SU-DHL-6 (cell line): ENCODE measurements around the gene INPP4A.

ENCODE experiments used
- H2AFZ ChIP-seq: fragments of 200-600 bp; sonication (generic); 2 replicates; pipeline ENCODE4 v1.6.1; 2014; ENCODE audit warnings: low read depth, mild to moderate bottlenecking, moderate library complexity, mixed read lengths, antibody characterized with exemption, low read length; ENCODE audit not compliant: severe bottlenecking
- H3F3A ChIP-seq: fragments of 200-600 bp; shearing (Covaris generic); 2 replicates; pipeline ENCODE4 v1.6.0; 2016; ENCODE audit warnings: antibody characterized with exemption, mild to moderate bottlenecking; ENCODE audit not compliant: insufficient read depth
- H3K27ac ChIP-seq: fragments of 200-600 bp; sonication (generic); 2 replicates; pipeline ENCODE4 v1.5.1; 2016; ENCODE audit warnings: low read depth, mild to moderate bottlenecking, low read length, moderate library complexity, mixed read lengths
- H3K27me3 ChIP-seq: fragments of 200-600 bp; sonication (generic), shearing (Covaris generic); 2 replicates; pipeline ENCODE4 v1.6.0; 2014; ENCODE audit warnings: mild to moderate bottlenecking, low read length
- H3K36me3 ChIP-seq: fragments of 200-600 bp; sonication (generic); 2 replicates; pipeline ENCODE4 v1.6.1; 2014; ENCODE audit warnings: mild to moderate bottlenecking, low read length, mixed read lengths
- H3K4me2 ChIP-seq: fragments of 300-600, 200-600 bp; shearing (Covaris generic), sonication (generic); 2 replicates; pipeline ENCODE4 v1.6.0; 2014; ENCODE audit warnings: low read length, low read depth, mild to moderate bottlenecking; ENCODE audit not compliant: poor library complexity, severe bottlenecking
- H3K4me3 ChIP-seq: fragments of 200-600 bp; sonication (generic); 2 replicates; pipeline ENCODE4 v1.5.1; 2014; ENCODE audit warnings: antibody characterized with exemption, low read length, mild to moderate bottlenecking, mixed read lengths; ENCODE audit not compliant: insufficient read depth, poor library complexity, severe bottlenecking
- H3K79me2 ChIP-seq: fragments of 200-600 bp; sonication (generic); 2 replicates; pipeline ENCODE4 v1.6.1; 2014; ENCODE audit warnings: mild to moderate bottlenecking, low read length, moderate library complexity; ENCODE audit not compliant: insufficient read depth
- H3K9ac ChIP-seq: fragments of 200-600 bp; sonication (generic); 2 replicates; pipeline ENCODE4 v1.7.0; 2014; ENCODE audit warnings: mild to moderate bottlenecking, low read length
- H3K9me2 ChIP-seq: fragments of 200-600 bp; sonication (generic); replicated peaks from 2 replicates; pipeline ENCODE4 v1.6.1; 2014; ENCODE audit warnings: low read length; ENCODE audit not compliant: insufficient read depth
- H3K9me3 ChIP-seq: fragments of 200-600 bp; sonication (generic); 2 replicates; pipeline ENCODE4 v1.6.1; 2014; ENCODE audit warnings: low read length, mixed read lengths; ENCODE audit not compliant: insufficient read depth
- H4K20me1 ChIP-seq: fragments of 200-600 bp; sonication (generic); 2 replicates; pipeline ENCODE4 v1.6.1; 2014; ENCODE audit warnings: low read depth, mild to moderate bottlenecking, antibody characterized with exemption, low read length, moderate library complexity, mixed read lengths
- CTCF ChIP-seq: fragments of 200-600 bp; sonication (generic); IDR thresholded peaks from one replicate; pipeline ENCODE4 v1.5.1; 2017; ENCODE audit warnings: antibody characterized with exemption, mild to moderate bottlenecking, low read length, moderate library complexity; ENCODE audit not compliant: insufficient read depth, poor library complexity, severe bottlenecking
- EZH2phosphoT487 ChIP-seq: fragments of 200-600 bp; sonication (generic), shearing (Covaris generic); conservative IDR thresholded peaks from 2 replicates; pipeline ENCODE4 v1.6.1; 2018; ENCODE audit warnings: mild to moderate bottlenecking, antibody characterized with exemption, low read length, moderate library complexity, mixed read lengths

Gene INPP4A

GRCh38 chr2:98615481-98615880 lies 170.8 kb downstream of the INPP4A start:
- H3K9ac ChIP-seq, result no peak overlapping the region
- H2AFZ ChIP-seq, result no peak overlapping the region
- H3K36me3 ChIP-seq, result peaks cover 3% of the 10 kb centered on the region; the same call in 1 of the 2 replicates
- H3K4me2 ChIP-seq, result no peak overlapping the region
- no peak overlapping the region for H3K4me3 ChIP-seq
- H3K79me2 ChIP-seq, result no peaks in the 10 kb centered on the region
- no peak overlapping the region for H3K27ac ChIP-seq
- no peaks in the 10 kb centered on the region for H4K20me1 ChIP-seq
- H3K27me3 ChIP-seq, result no peaks in the 10 kb centered on the region
- TF ChIP-seq EZH2phosphoT487, result no peak
- no peak for TF ChIP-seq CTCF
- no peaks in the 10 kb centered on the region for H3K9me3 ChIP-seq
- H3F3A ChIP-seq, result no peaks in the 10 kb centered on the region
- no peaks in the 10 kb centered on the region for H3K9me2 ChIP-seq

GRCh38 chr2:98617149-98617548 lies 172.5 kb downstream of the INPP4A start:
- TF ChIP-seq CTCF (no peak), EZH2phosphoT487 (no peak)
- Histone ChIP-seq H4K20me1 (no peaks in the 10 kb centered on the region), H3K36me3 (peaks cover 3% of the 10 kb centered on the region; the same call in 1 of the 2 replicates), H3K9me3 (no peaks in the 10 kb centered on the region), H3K9me2 (no peaks in the 10 kb centered on the region), H3K4me3 (no peak overlapping the region), H3K27me3 (no peaks in the 10 kb centered on the region), H2AFZ (no peak overlapping the region), H3K27ac (no peak overlapping the region), H3K4me2 (no peak overlapping the region), H3F3A (no peaks in the 10 kb centered on the region), H3K79me2 (no peaks in the 10 kb centered on the region), H3K9ac (no peak overlapping the region)

GRCh38 chr2:98623657-98624056 lies 179.0 kb downstream of the INPP4A start:
- no peak overlapping the region for H3K27ac ChIP-seq
- no peak overlapping the region for H3K4me3 ChIP-seq
- H3K9me3 ChIP-seq, result no peaks in the 10 kb centered on the region
- H2AFZ ChIP-seq, result no peak overlapping the region
- no peaks in the 10 kb centered on the region for H3K36me3 ChIP-seq
- no peaks in the 10 kb centered on the region for H3F3A ChIP-seq
- no peak overlapping the region for H3K4me2 ChIP-seq
- H4K20me1 ChIP-seq, result no peaks in the 10 kb centered on the region
- no peaks in the 10 kb centered on the region for H3K9me2 ChIP-seq
- no peak for TF ChIP-seq EZH2phosphoT487
- no peak for TF ChIP-seq CTCF
- H3K9ac ChIP-seq, result no peak overlapping the region
- no peaks in the 10 kb centered on the region for H3K79me2 ChIP-seq
- no peaks in the 10 kb centered on the region for H3K27me3 ChIP-seq

GRCh38 chr2:98632351-98632750 lies 187.7 kb downstream of the INPP4A start:
- H3K36me3 ChIP-seq, result no peaks in the 10 kb centered on the region
- no peaks in the 10 kb centered on the region for H3K79me2 ChIP-seq
- no peaks in the 10 kb centered on the region for H3K27me3 ChIP-seq
- H4K20me1 ChIP-seq, result no peaks in the 10 kb centered on the region
- H3K9me2 ChIP-seq, result no peaks in the 10 kb centered on the region
- no peak overlapping the region for H3K27ac ChIP-seq
- no peak overlapping the region for H3K9ac ChIP-seq
- H3K9me3 ChIP-seq, result no peaks in the 10 kb centered on the region
- TF ChIP-seq CTCF, result no peak
- TF ChIP-seq EZH2phosphoT487, result no peak
- no peak overlapping the region for H2AFZ ChIP-seq
- no peak overlapping the region for H3K4me3 ChIP-seq
- H3K4me2 ChIP-seq, result no peak overlapping the region
- H3F3A ChIP-seq, result no peaks in the 10 kb centered on the region
